K562 (cell line): ENCODE measurements around the gene TXN. TPM values are rescaled to one million over a fixed set of nuclear protein-coding genes. Genes with fewer than 3 reads are reported as not detected.

Experiments used
- ATF1 ChIP-seq, 2 experiments: fragments of 450-650 bp in 1 of 2; IDR thresholded peaks; 2 replicates each; pipeline ENCODE4 v1.6.1; 2016; ENCODE audit warnings: missing compliant biosample characterization in 1 of 2, missing genetic modification characterization in 1 of 2
- BACH1 ChIP-seq: fragments of 200-800 bp; sonication (Bioruptor generic); IDR thresholded peaks from 2 replicates; pipeline ENCODE4 v1.6.1; 2016; ENCODE audit warnings: missing genetic modification characterization, missing compliant biosample characterization
- ERF ChIP-seq: fragments of 450-650 bp; formaldehyde crosslinking; IDR thresholded peaks from 2 replicates; pipeline ENCODE4 v1.4.0; 2020; ENCODE audit warnings: mild to moderate bottlenecking, mixed read lengths
- HOMEZ ChIP-seq: fragments of 250-450 bp; sonication (Bioruptor Pico); IDR thresholded peaks from 2 replicates; pipeline ENCODE4 v1.4.0; 2020; ENCODE audit warnings: mild to moderate bottlenecking, moderate library complexity
- IRF9 ChIP-seq: fragments of 450-650 bp; IDR thresholded peaks from 2 replicates; pipeline ENCODE4 v1.6.1; 2016; ENCODE audit warnings: missing biosample characterization, missing genetic modification characterization
- KLF10 ChIP-seq: fragments of 250-450 bp; sonication (Bioruptor Pico); IDR thresholded peaks from 2 replicates; pipeline ENCODE4 v1.6.1; 2021; ENCODE audit warnings: matching md5 sums
- MGA ChIP-seq: fragments of 450-650 bp; IDR thresholded peaks from 2 replicates; pipeline ENCODE4 v1.6.1; 2016; ENCODE audit warnings: mild to moderate bottlenecking, moderate library complexity
- SMARCA5 ChIP-seq: fragments of 450-650 bp; IDR thresholded peaks from 2 replicates; pipeline ENCODE4 v1.6.1; 2016
- TEAD1 ChIP-seq, 2 experiments: fragments of 450-650 bp in 1 of 2; sonication (generic) in 1 of 2; formaldehyde crosslinking; IDR thresholded peaks; 2 replicates each; pipeline versions ENCODE4 v1.4.0 to v1.8.0; 2020 to 2022; ENCODE audit warnings: mild to moderate bottlenecking in 2 of 2, missing genetic modification reagents in 1 of 2
- TEAD4 ChIP-seq, 2 experiments: sonication (generic) in 1 of 2; formaldehyde crosslinking in 1 of 2; IDR thresholded peaks; 2 replicates each; pipeline versions ENCODE4 v1.6.1 to v1.8.0; 2012 to 2022; ENCODE audit warnings: borderline replicate concordance in 1 of 2, inconsistent platforms in 1 of 2, low read length in 1 of 2, mild to moderate bottlenecking in 1 of 2, missing genetic modification reagents in 1 of 2
- TRIM24 ChIP-seq, 2 experiments: fragments of 450-650 bp; IDR thresholded peaks; 2 replicates each; pipeline ENCODE4 v1.6.1; 2016
- ZNF57 ChIP-seq: fragments of 450-650 bp; formaldehyde crosslinking; IDR thresholded peaks from 2 replicates; pipeline ENCODE4 v1.4.0; 2020; ENCODE audit warnings: mild to moderate bottlenecking, moderate library complexity
- ZNF644 ChIP-seq: fragments of 200-800 bp; sonication (Bioruptor generic); IDR thresholded peaks from 2 replicates; pipeline ENCODE4 v1.6.1; 2016; ENCODE audit warnings: low read depth, missing genetic modification characterization, missing compliant biosample characterization
- polyA plus RNA-seq, 8 experiments: library from polyadenylated mRNA; depleted of rRNA in 4 of 8; stranded (reverse) in 5 of 8; unstranded in 3 of 8; fragments of >200 nt; fragmentation: Nextera tagmentation in 2 of 8; fragmentation: Illumina TruSeq in 1 of 8; extraction: Ambion mirVana in 2 of 8; extraction: Trizol in 1 of 8; gene quantifications; 2 replicates each; pipeline versions ENCODE4 v1.2.1 to v1.2.3, GENCODE V29; 2011 to 2014; ENCODE audit warnings: inconsistent platforms in 1 of 8, missing spikeins in 1 of 8
- total RNA-seq, 7 experiments: library from RNA; depleted of rRNA in 6 of 7; stranded (reverse); fragments of >200 nt in 6 of 7; fragmentation: Illumina TruSeq in 2 of 7; extraction: Trizol in 2 of 7; gene quantifications; 2 replicates each; pipeline versions ENCODE4 v1.2.1 to v1.2.3, GENCODE V29; 2011 to 2021; ENCODE audit warnings: low replicate concordance in 1 of 7

The TXN gene
- total and polyA plus RNA-seq, 9 of the 15 experiments (the other 6 are each of a cell fraction or from before 2014, with no cell fraction given): 272 to 1,596 (median 514) TPM

DNA sequence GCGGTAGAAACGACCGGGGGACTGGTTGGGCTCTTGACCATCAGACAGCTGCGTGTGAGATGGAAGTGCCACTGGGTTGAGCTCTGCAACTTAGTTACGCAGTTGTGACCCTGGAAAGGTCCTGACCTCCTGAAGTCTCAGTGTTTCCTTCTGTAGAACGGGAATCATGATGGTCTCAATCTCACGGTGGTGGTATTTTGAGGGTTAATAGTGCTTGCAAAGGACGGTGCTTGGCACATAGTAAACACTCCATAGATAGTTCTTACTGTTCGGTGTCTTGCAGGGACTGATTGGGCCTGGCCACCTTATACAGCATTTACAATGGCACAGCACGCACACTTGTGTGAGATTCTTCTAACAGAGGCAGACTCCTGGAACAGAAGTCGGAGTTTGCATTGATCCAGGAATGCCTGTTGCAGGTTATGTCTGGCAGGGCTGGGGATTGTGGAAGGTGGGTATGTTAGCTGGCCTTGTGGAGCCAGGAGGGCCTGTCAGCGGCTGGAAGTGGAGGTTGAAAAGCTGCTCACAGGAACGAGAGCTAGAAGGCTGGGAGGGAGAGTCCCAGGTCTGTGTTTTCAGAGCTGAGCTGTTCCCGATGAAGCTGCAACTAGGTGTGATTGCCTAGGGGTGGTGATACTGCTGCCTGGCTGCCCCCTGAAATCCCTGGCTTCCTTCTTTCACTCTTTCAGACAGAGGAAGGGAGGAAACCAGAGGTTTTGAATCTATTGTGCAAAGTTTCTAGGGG is 962 bp upstream of the TXN start (continued):
- peak; percentile 88 for TF ChIP-seq ERF (CRISPR knock-in tag)
- TF ChIP-seq IRF9 (tag): 0 out of 2 replicates have a peak, but pooled peaks have one; percentile 36
- TF ChIP-seq MGA: 0 out of 2 replicates have a peak, but pooled peaks have one; percentile 5
- TF ChIP-seq SMARCA5: peak; percentile 84
- TF ChIP-seq ZNF644 (tag): 0 out of 2 replicates have a peak, but pooled peaks have one; percentile 0
- peak in 1 of 2 experiments; percentile 5; a peak in 2 of 4 replicates for TF ChIP-seq TRIM24 (IDR thresholded peaks at IDR 0.05)
- no peak for TF ChIP-seq ATF1 (CRISPR knock-in tag; IDR thresholded peaks at IDR 0.05)
- TF ChIP-seq ATF1 (tag; IDR thresholded peaks at IDR 0.05): peak; percentile 65
- TF ChIP-seq HOMEZ: 0 out of 2 replicates have a peak, but pooled peaks have one; percentile 42
- TF ChIP-seq KLF10 (CRISPR knock-in tag): no peak
- peak; percentile 74; the same call in 1 of the 2 replicates for TF ChIP-seq BACH1 (tag)
- peak; percentile 3; the same call in 1 of the 2 replicates for TF ChIP-seq TEAD4 (IDR thresholded peaks at IDR 0.05; ENCODE audit: low read length)
- TF ChIP-seq TEAD4 (CRISPR knock-in tag; IDR thresholded peaks at IDR 0.05; ENCODE audit: borderline replicate concordance): no peak
- TF ChIP-seq ZNF57: 0 out of 2 replicates have a peak, but pooled peaks have one; percentile 2
- TF ChIP-seq TEAD1 (CRISPR knock-in tag; IDR thresholded peaks at IDR 0.05): peak; percentile 4 to 62; a peak in 1 of 4 replicates
